GM19397 (cell line): ENCODE results near the gene ENGASE.
"Not testable (repeated sequence)": the region's sequence is repeated elsewhere in the genome, so short reads cannot be mapped to it uniquely, and the experiment has no call there.

ENCODE experiments used
- ATAC-seq: cut with Tn5 transposase; IDR thresholded peaks from one replicate; pipeline ENCODE4 v1.9.1; 2021; ENCODE audit warnings: mild to moderate bottlenecking, moderate library complexity; ENCODE audit not compliant: unreplicated experiment

Gene ENGASE

DNA sequence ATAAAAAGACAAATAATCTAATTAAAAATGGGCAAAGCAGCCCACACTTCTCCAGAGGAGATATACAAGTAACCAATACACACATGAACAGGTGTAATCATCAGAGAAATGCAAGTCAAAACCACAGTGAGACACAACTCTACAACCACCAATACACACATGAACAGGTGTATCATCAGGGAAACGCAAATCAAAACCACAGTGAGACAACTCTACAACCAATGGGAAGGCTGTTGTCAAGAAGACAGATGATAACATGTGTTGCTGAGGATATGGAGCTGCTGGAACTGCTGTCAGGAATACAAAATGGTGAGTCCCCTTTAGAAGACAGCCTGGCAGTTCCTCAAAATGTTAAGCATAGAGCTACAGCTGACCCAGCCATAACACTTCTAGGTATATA is 22.5 kb upstream of the ENGASE start:
- no peak for ATAC-seq

DNA sequence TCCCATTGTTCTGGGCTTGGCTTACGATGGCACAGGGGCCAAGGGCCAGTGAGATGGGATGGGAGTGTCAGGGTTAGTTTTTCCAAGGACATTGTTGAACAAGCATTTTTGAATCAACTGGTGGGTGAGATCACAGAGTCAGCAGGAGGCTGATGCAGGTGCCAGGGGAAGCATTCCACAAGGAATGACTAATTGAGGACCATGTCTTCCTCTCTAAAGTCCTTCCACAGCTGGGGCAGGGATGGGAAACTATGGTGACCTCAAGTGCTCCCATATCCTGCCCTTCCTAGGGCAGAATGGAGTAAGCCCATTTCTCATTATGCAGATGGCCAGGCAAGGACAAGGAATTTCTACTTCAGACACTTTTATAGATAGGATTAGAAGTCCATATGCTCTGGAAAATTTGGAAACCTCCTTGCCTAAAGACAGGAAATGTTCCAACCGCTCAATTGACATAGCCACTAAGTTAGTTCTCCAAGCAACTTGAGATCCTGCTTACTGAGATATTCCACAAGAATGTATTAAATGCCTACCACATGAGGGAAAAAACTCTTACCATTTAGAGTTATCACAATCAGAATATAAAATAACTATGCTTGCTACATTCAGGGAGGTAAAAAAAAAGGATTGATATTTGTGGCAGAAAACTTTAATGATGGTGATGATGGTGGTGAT is 21.2 kb upstream of the ENGASE start:
- no peak for ATAC-seq

- ATAC-seq = no peak
Observed at GRCh38 chr17:79054200-79054960, 20.2 kb upstream of the ENGASE start.

- ATAC-seq = no peak
Observed at GRCh38 chr17:79055197-79055596, 19.4 kb upstream of the ENGASE start.

- no peak for ATAC-seq
Observed at GRCh38 chr17:79057737-79058385, 16.8 kb upstream of the ENGASE start.

GRCh38 chr17:79062691-79063090 is 11.9 kb upstream of the ENGASE start:
- ATAC-seq = no peak

DNA sequence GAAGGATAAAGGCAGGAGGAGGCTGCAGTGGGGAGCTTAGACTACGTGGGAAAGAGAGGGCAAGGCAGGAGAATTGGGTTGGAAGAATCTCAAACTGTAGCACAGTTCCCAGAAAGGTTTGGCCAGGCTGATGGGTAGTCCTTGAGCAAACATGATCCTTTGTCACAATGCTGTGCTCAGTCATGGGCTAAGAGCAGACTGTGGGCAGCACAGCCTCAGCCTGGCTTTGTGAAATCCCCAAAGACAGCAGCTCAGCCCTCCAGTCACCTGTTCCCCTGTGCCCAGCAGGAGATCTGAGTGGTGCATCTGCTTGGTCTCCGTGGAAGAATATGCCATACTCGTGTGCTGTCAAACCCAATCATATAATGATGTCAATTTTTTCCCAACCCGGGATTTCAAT is 10.6 kb upstream of the ENGASE start:
- no peak for ATAC-seq

DNA sequence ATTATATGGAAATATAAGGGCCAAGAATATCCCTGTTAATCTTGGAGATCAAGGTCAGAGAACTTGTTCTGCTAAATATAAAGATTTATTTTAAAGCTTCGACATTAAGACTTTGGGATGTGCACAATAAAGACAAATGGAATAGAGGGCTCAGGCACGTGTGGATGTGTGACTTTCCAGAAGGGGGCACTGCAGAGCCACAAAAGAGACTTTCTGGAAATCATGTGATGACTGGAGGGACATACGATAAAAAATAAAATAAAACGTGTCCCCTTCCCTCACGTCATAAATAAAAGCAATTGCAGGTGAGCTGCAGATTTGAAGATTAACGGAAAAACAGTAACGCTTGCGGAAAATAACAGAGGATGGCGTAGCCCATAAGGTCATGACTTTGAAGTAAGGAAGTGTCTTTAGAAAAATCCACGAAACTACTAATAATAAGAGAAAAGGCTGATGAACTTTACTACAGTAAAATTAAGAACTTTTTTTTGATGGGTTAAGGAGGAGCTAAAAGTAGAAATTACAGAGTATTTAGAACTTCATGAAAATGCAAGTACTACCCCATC is 9.4 kb upstream of the ENGASE start:
- ATAC-seq = no peak

DNA sequence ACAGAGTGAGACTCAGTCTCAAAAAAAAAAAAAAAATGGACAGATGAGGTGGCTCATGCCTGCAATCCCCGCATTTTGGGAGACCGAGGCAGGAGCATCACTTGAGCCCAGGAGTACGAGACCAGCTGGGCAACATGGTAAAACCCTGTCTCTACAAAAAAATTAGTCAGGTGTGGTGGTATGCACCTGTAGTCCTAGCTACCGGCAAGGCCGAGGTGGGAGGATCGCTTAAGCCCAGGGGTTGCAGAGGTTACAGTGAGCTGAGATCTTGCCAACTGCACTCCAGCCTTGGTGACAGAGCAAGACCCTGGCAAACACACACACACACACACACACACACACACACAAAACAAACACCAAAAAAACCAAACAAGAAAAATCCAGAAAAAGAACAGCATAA is 7.7 kb upstream of the ENGASE start:
- no peak for ATAC-seq

DNA sequence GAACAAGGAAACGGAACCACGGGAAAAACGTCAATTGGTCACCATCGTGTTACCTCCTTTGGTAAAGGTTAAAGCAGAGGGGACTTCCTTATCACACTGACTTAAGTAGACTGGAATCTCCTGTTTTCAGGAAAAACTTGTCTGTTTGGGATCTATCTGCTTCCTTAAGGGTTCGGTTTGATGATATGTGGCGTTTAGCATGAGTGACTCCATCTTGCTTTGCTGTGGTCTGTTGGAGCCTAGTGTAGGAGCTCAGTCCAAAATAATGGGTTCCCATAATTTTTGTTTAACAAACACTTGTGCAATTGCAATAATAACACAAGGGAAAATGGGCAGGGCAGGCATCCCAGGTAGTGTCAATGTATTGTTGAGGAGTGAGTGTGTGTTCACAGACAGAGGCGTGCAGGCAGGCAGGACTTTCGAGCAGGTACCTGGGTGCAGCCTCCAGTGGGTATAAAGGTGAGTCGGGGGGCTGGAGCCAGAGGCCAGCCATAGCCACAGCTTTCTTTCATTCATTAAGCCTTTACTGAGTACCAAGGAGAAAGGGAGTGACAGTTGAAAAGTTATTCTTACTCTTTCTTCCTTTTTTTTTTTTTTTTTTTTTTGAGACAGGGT is 4.3 kb upstream of the ENGASE start:
- no peak for ATAC-seq

DNA sequence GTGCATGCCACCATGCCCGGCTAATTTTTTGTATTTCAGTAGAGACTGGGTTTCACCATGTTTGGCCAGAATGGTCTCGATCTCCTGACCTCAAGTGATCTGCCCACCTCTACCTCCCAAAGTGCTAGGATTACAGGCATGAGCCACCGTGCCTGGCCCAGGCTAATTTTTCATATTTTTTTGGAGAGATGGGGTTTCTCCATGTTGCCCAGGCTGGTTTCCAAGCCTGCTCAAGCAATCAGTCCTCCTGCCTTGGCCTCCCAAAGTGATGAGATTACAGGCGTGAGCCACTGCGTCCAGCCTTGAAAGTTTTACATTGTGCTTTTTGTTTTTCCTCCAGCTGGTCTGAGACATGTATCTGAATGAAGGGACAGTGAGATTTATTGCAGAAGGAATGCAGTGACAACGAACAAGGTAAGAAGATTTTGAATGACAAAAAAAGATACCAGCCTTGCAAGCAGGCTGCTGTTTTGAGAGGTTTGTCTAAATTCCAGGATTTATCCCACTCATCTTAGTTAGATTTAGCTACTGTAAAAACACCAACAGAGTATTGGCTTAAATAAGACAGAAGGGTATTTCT is 3.4 kb upstream of the ENGASE start:
- ATAC-seq = no peak

- ATAC-seq = no peak
Observed at GRCh38 chr17:79072544-79072943, 2.1 kb upstream of the ENGASE start.

GRCh38 chr17:79073016-79073705 is 1.5 kb upstream of the ENGASE start:
- no peak for ATAC-seq

- ATAC-seq = no peak
Observed at GRCh38 chr17:79073706-79074088, 927 bp upstream of the ENGASE start.

DNA sequence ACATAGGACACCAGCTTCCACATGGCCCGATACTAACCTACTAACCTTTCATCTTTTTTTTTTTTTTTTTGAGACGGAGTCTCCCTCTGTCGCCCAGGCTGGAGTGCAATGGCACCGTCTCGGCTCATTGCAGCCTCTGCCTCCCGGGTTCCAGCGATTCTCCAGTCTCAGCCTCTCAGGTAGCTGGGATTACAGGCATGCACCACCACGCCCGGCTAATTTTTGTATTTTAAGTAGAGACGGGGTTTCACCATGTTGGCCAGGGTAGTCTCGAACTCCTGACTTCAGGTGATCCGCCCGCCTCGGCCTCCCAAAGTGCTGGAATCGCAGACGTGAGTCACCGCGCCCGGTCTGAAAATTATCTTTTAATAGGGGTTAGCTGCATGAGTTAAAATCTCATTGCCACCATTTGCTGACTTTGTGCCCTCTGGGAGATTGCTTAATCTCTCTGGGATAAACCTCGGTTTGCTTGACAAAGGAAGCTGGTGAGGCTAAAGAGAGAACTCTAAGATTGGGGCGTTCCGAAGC is 439 bp upstream of the ENGASE start:
- not testable (repeated sequence) for ATAC-seq

GRCh38 chr17:79075446-79075750 is 774 bp downstream of the ENGASE start:
- ATAC-seq = no peak

- ATAC-seq = no peak
Observed at GRCh38 chr17:79075861-79076406, 1.3 kb downstream of the ENGASE start.

- ATAC-seq = no peak
Observed at GRCh38 chr17:79077587-79077986, 3.0 kb downstream of the ENGASE start.

DNA sequence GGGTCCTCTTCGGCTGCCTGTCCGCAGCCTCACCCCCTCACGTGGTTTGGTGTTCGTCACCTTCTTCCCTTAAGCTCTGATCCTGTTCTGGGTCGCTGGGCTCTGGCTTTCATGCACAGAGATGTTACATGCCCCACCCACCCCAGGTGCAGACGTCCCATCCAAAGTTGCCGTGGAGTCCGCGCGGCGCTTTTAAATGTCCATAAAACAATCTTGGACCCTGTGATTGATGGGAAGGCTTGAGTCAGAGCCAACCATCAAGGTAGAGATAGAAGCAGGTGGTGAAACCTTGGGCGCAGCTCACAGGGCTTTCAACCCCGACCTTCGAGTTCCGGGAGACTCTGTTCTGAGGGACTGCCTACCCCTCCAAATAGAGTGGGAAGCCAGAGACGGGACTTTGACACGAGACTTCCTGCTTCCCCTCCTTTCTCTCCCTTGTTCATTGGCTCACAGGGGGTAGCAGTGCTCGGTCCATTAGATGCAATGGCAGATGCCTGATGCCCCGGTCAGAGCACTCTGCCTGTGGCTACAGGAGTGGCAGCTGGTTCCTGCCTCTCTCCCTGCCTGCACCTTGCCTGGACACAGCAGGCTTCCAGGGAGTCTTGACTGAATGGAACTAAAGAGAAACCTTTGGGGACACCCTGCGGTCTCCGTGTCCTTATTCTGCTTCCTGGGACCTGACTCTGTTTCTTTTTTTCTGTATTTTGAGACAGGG is 4.0 kb downstream of the ENGASE start:
- no peak for ATAC-seq
